ENCODE results near the gene FAM222B.
"Not testable (repeated sequence)": the region's sequence is repeated elsewhere in the genome, so short reads cannot be mapped to it uniquely, and the experiment has no call there.

FAM222B gene

DNA sequence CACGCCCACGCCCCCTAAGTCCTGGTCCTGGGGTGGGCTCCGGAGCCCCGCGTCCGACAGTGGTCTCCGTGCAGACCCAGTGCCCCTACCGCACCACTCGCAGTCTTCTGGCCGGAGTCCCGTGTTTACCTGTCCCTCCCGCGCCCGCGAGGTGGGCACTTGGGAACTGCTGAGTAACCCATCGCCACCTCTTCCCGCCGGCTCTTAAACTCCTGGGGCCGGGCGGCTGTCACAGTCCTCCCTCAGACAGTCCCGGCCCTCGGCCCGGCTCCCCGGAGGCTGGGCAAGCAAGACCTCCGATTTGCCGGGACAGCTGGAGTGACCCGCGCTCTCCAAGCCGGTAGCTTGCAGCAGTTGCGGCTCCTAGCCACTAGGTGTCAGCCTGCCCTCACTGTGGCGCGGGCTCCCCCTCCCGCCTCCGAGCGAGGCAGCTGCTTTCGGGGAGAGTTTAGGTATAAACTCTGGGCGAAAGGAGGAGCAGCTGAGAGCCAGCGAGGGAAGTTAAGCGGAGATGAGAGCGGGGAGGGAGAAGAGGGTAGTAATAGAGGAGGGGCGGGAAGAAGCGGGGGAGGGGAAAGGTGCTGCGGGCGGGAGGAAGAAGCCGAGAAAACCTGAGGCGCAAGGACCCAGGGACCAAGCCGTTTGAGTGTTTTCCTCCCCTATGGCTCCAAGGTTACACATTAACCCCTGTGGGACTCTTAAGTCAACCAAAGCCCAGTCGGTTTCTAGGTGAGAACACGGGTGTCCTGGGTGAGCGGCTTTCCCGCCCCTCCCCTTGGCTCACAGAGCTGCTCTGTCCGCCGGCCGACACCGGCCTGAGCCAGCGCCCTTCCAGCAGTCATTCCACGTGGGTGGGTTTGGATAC, 115.7 kb downstream of the FAM222B start:
- DNase-seq (ENCODE audit: low read depth, low spot score), result peak; percentile 78

DNA sequence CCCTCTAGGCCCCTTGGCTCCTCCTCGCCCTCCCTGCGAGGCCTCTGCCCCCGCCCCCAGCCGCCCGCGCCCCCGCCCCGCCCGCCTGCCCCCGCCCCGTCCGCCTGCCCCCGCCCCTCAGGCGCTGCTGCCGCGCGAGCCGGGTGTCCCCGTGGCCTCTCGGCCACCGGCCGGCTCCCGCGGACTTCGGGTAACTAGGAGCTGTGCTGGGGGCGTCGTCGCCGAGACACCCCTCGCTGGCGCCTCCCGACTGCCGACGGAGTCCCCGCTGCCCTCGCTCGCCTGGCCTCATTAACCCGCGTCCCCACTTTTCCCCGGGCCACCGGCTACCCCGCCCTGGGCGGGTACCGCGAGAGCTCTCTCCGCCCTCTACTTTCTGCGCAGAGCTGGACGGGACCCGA, 116.4 kb downstream of the FAM222B start, which contains the start of gene TLCD1:
Gene TLCD1 (minus strand): TSS at position 8 of the 401 bp plus-strand sequence. CDS start 136 bp downstream, outside the sequence.
- DNase-seq (ENCODE audit: low read depth, low spot score), result peak; percentile 48

DNA sequence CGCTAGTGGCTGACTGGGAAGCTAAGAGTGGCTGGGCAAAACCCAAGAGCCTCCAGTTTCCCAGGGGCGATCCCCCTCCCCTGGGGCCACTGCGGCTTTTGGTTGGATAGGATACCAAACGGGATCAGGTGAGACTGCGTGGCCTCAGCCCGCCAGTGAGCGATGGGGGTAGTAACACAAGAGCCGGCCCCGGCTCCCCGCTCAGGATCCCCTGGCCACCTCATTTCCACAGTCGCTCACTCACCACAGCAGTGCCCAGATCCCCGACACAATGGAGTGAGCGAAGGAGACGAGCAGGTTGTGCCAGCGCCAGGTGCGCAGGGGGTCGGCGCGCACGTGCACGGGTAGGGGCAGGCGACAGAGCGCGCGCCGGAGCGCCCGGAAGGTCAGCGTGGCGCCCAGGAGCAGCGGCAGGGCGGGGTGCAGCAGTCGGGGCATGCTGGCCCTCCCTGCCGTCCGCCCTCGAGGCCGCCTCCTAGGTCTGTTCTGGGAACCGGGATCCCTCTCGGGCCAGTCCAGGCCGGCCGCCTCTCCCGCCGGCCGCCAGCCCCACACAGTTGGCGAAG, 116.8 kb downstream of the FAM222B start:
- no peak for DNase-seq (ENCODE audit: low read depth, low spot score)

DNA sequence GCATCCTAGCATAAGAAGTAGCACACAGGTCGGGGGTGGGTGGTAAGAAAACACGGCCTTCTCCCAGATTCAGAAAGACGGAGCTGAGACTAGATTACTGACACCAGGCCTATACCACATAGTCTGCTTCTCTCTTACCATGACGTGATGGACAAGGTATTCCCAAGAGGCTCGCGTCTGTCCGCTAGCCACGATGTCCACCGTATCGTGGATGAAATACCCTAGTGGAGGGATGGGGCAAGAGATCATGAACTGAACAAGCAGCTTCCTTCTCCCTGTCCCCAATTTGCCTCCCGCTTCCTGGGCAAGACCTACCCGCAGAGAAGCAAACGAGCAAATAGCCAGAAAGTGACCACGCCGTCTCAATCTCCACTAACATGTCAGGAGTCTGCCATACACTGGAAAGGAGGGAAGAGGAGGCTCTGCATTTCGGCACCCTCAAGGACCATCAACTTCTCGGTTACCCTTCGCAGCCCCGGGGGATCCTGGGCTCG, 117.4 kb downstream of the FAM222B start:
- no peak for DNase-seq (ENCODE audit: low read depth, low spot score)

DNA sequence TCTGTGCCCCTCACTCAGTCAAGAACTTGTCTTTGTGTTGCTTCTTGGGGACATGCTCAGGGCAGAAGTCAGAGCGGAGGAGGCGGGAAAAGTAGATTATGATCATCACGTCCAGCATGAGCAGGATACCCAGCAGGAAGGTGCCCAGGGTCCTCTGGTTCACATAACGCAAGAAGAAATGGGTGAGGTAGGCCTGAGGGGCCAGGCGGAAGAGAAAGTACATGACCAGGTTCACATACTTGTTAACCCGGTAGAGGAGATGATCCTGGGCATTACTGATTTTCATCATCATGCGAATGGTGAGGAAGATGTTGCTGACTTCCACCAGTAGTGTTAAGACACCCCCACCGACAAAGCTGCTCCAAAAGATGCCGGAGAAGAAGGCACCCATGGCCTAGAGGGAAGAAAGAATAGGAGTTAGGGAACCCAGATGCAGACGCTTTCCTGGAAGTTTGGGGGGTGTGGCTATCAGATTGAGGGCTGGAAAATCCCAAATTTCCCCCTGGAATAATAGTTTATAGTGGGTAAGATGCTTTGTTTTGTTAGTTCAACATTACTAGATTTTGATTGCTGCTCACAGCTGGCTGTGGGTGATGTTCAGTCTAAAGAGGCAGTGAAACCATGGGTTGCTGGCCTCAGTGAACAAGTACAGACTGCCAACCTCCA, 118.0 kb downstream of the FAM222B start:
- no peak for DNase-seq (ENCODE audit: low read depth, low spot score)

DNA sequence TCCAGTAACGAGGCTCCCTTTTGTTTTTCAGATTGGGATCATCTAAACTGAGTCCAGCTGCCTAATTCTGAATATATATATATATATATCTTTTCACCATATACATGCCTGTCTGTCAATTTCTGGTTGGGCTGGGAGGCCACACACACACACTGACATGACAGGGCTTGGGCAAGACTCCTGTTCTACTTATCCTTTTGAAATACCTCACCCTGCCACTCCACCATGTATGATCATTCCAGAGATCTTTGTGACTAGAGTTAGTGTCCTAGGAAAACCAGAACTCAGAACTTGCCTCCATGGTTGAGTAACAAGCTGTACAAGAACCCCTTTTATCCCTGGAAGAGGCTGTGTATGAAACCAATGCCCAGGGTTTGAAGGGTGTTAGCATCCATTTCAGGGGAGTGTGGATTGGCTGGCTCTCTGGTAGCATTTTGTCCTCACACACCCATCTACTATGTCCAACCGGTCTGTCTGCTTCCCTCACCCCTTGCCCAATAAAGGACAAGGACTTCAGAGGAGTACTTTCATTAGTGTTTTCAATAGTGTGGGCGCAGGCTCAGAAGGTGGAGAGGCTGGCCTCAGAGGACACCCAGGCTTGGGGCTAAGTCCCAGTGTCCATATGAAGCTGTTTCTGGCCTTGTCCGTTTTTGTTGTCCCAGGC, 118.6 kb downstream of the FAM222B start:
- DNase-seq (ENCODE audit: low read depth, low spot score), result not testable (repeated sequence)

DNA sequence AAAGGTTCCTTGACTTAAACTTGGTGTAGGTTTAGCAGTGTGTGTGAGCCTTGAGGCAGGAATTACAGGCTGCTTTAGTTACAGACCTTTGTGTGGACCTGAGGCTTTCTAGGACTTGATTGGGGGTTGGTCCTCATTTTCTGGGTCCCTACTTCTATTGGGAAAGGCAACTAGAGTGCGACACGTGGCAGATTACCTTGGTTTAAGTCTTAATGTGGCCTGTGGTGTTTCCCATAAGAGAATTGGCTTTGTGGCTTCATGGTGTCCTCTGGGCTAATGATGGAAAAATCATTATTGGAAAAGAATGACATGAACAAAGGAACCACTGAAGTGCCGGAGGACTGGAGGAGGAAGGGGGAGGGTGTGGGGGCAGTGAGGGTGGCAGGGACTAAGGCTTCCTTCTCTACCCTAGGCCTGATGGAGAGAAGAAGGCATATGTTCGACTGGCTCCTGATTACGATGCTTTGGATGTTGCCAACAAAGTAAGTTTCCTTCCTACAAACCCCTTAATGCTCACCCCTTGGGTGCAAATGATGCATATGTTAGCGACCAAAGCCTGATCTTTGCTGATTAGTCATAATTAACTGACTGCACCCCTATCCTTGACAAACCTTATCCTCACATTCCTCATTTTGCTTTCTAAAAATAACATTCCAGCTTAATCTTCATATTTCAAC, 119.3 kb downstream of the FAM222B start:
- DNase-seq (ENCODE audit: low read depth, low spot score), result no peak

DNA sequence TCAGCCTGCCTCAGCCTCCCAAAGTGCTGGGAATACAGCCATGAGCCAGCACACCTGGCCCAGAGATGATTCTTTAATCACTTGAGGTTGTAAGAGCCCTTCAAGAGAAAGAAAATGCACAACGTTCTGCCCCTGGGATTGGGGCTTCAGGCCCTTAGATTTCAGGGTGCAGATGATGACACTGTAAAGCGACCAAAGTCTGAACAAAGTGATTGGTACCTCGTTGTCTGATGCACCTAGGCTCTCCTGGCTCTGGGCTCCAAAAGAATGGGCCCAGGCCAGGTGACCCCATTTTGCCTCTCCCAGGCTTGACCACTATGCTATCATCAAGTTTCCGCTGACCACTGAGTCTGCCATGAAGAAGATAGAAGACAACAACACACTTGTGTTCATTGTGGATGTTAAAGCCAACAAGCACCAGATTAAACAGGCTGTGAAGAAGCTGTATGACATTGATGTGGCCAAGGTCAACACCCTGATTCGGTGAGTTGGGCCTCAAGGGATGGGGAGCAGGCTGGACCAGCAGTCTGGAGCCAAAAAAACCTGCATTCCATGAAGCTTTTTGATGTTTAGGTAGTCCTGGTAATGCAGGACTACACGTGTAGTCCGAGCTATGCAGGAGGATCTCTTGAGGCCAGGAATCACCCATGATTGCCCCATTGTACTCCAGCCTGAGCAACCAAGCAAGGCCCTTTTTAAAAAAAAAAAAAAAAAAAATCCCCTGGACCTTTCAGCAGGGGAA, 120.0 kb downstream of the FAM222B start:
- DNase-seq (ENCODE audit: low read depth, low spot score), result no peak

DNA sequence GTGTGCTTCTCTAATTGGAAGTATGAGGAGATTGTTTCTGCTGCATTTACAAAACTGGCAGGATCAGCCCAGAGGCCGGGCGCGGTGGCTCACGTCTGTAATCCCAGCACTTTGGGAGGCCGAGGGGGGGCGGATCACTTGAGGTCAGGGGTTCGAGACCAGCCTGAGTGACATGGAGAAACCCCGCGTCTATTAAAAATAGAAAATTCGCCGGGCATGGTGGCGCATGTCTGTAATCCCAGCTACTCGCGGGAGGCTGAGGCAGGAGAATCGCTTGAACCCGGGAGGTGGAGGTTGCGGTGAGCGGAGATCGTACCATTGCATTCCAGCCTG, 121.6 kb downstream of the FAM222B start:
- not testable (repeated sequence) for DNase-seq (ENCODE audit: low read depth, low spot score)

DNA sequence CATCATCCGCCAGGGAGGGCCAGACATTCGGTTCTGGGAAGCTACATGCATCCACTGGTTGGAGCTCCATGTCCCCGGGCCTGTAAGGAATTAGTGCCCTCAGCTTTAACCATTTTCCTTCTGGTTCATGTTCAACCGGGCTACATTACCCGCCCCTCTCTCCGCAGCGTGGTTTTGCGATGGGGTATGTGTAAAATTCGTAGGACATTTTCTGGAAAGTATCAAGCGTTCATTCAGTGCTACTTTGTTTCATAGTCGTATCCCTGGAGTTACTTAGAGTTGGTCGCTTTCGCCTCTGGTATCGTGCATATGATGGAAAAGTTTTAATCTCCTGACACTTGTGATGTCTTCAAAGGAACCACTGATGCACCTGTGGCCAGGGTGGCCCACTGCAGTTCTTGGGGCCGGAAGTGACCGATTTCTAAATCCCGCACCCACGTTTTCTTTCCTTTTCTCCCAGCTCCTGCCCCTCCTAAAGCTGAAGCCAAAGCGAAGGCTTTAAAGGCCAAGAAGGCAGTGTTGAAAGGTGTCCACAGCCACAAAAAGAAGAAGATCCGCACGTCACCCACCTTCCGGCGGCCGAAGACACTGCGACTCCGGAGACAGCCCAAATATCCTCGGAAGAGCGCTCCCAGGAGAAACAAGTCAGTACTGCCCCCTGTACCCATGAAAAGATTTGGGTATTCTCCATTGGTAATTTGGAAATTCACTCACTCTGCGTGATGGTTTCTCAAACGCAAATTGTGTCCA, 122.2 kb downstream of the FAM222B start:
- no peak for DNase-seq (ENCODE audit: low read depth, low spot score)

DNA sequence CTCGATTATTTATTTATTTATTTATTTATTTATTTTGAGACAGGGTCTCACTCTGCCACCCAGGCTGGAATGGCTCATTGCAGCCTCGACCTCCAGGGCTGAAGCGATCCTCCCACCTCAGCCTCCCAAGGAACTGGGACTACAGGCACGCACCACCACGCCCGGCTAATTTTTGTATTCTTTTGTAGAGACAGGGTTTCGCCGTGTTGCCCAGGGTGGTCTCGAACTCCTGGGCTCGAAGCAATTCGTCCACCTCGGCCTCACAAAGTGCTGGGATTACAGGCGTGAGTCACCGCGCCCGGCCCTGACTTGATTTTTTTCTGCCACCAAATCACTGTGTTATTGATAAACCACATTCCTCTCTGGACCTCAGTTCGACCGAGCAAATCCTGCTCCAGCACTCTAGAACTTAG, 123.6 kb downstream of the FAM222B start:
- DNase-seq (ENCODE audit: low read depth, low spot score), result no peak

DNA sequence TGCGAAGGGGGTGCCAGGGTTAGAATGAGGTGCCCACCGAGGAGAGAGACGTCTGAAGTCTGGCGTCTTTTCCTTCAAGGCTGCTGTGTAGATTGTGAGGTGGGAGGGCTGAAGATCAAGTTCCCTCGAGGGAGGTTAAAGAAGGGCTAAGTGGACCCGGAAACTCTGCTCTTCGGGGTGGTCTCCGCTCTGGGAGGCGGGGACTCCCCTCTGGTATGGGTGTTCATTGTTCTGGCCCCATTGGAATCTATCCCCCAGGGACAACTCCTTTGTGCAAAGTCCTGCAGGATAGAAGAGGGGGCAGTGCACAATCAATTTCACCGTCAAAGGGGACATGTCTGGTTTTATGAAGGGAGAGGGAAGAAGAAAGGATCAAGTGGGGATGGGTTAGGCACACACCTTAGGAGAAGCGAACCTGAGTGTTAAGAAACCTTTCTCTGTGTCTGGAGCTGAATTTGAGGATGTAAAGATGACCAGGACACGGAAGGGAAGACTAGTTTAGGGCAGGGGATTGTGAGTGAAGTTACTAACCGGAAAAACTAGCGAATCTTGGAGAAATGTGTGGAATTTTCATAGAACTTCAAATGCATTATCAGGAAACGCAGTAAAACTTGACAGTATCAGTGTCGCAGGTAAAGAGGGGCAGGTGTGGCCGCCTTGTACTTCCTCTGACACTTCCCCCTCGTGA, 124.1 kb downstream of the FAM222B start:
- no peak for DNase-seq (ENCODE audit: low read depth, low spot score)

DNA sequence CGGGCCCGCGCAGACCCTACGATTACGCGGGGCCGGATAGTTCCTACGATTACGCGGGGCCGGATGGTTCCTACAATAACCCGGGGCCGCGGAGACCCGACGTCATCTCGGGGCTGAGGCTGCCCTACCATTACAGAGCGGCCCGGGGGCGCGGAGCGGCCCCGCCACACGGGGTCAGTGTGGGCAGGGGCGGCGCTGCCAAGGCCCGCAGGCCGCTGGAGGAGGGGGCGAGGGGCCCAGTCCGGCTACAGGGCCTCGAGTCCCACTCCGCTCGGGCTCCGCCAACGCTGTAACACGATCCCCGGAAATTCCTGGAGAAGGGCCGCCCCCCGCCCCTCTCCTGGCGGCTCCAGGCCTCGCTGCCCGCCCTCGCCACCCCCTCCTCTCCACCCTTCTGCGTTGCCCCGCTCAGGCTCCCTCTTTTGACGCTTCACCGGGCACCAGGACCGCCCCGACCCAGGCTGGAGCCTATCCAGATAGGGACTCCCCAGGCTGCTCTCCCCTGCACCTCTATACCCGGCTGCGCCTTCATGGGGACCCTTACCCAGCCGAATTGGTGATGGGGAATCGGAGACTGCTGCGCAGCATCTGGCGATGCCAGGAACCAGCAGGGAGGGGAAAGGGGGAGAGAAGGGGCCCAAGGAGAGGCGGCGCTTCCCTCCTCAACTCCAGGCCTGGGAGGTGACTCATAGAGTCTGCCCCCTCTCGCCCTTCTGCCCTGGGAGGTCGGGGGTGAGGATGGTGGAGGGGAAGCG, 124.8 kb downstream of the FAM222B start, which contains the start of gene RAB34:
Gene RAB34 (minus strand): TSS at position 291 of the 755 bp plus-strand sequence. CDS start 602 bp downstream, outside the sequence.
- no peak for DNase-seq (ENCODE audit: low read depth, low spot score)

DNA sequence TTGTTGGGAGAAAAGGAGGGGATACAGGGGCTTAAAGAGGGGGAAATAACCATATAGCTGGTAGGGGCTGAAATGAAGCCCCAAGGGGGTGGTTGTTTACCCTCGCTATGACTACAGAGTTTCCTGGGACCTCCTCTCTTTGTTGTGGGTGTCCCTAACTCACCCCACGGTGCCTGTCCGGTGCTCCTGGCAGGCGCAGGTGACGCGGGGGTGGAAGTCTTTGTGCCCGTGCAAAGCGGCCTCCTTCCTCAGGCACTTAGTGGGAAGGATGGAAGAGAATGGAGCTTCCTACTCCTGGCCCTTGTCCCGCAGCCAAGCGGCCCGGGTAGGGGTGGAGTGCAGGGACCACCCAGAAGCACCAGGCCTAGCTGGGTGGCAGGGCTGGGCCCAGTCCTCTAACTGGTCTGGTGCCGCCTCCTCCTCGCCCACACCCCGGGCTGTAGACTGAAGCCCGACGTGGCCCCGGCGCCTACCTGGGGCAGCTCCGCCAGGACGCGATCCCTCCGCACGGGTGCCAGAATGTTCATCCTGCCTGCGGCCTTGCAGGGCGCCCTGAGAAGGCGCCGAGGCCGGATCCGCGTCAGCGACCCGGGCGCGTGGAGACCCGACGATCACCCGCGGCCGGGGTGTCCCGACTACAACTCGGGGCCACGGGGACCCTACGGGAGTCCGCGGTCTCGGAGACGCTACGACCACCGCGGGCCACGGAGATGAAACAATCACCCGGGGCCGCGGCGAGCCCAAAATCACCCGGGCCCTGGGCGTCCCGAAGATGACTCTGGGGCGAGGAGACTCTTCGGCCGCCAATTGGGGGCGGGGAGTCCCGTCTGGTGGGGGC, 125.6 kb downstream of the FAM222B start:
- no peak for DNase-seq (ENCODE audit: low read depth, low spot score)

DNA sequence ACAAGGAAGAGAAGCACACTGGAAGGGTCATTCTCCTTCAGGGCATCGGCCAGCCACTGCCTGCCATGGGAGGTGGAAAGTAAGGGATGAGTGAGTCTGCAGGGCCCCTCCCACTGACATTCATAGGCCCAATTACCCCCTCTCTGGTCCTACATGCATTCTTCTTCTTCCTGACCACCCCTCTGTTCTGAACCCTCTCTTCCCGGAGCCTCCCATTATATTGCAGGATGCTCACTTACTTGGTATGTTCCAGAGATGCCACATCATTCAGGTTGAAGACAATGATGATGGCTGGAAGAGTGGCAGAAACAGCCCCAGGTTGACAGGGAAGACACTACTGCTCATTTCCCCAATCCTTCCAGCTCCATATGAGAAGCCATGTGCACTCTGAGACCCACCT, 127.4 kb downstream of the FAM222B start:
- no peak for DNase-seq (ENCODE audit: low read depth, low spot score)

DNA sequence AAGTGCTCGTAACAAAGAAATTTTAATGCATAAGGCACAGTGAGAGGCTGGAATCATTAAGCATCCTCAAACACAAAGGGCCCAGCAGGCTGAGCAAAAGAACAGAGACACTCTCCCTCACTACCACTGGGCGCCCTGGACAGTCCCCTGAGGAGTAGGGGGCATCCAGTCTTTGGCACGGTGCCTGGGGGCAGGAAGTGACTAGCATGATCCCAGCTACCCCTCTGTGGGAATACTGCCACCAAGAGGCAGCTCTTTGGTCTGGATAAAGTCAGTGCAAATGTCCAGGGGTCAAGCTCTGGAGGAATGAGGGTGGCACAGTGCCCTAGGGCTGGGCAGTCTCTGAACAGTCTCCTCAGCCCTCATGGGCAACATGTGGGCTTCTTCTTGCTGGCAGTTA, 128.3 kb downstream of the FAM222B start:
- DNase-seq (ENCODE audit: low read depth, low spot score), result no peak

DNA sequence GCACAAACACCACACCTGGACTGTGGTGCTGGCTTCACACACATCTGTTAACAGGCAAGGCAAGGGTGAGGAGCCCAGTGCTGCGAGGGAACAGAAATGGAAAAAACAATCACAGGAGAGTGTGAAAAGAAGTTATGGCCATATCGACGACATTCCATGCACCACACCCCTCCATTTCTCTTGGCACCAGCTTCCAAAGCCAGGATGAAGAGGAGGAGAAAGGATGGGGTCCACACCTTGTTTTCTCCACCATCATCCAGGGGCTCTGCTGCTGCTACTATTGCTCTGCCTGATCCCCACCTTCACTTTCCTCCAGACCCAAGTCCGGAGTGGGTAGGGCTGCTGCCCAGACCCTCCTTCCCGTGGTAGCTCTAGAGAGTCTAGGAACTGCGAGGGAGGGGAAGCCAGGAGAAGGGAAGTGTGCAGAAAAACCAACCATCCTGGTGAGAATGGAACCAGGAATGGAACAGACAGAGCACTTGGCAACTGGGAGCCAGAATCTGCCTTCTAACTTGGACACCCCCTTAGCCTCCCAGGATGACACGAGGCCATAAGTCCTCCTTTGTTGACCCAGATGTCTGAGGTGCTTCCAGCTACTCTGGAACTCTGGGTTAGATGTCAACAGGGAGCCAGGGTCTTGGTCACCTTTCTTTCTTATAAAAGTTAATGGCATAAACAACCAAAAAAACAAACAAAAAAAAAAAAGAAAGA, 129.7 kb downstream of the FAM222B start:
- DNase-seq (ENCODE audit: low read depth, low spot score), result no peak
